Fibroblast of lung (primary cell): ENCODE data around the gene ANKS1B. TPM values are rescaled to one million over a fixed set of nuclear protein-coding genes. Genes with fewer than 3 reads are reported as not detected.

Source experiments
- DNase-seq, 2 donors: peaks; one replicate each; pipeline versions ENCODE4 v3.0.0 to v3.0.0-alpha.2; 2010; ENCODE audit warnings: low read depth in 2 of 2
- H2AFZ ChIP-seq: 2 replicates; pipeline ENCODE4 v1.5.1; 2012; ENCODE audit warnings: low read length, control low read depth, inconsistent platforms
- H3K27ac ChIP-seq: 2 replicates; pipeline ENCODE4 v1.5.1; 2011; ENCODE audit warnings: low read length, control low read depth; ENCODE audit not compliant: insufficient read depth
- H3K27me3 ChIP-seq: 2 replicates; pipeline ENCODE4 v1.5.1; 2011; ENCODE audit warnings: mild to moderate bottlenecking, low read length; ENCODE audit not compliant: control insufficient read depth, insufficient read depth
- H3K36me3 ChIP-seq: 2 replicates; pipeline ENCODE4 v1.5.1; 2011; ENCODE audit warnings: low read length; ENCODE audit not compliant: control insufficient read depth, insufficient read depth
- H3K4me1 ChIP-seq: 2 replicates; pipeline ENCODE4 v1.5.1; 2011; ENCODE audit warnings: low read length; ENCODE audit not compliant: control insufficient read depth, insufficient read depth; ENCODE audit errors: extremely low read depth
- H3K4me2 ChIP-seq: 2 replicates; pipeline ENCODE4 v1.5.1; 2011; ENCODE audit warnings: low read length, control low read depth; ENCODE audit not compliant: insufficient read depth; ENCODE audit errors: extremely low read depth
- H3K4me3 ChIP-seq, 4 experiments: fragments of 200-600 bp in 1 of 4; sonication (generic) in 1 of 4; replicated peaks in 1 of 4; 2 replicates each; pipeline ENCODE4 v1.5.1; 2011 to 2016; ENCODE audit warnings: low read length in 4 of 4, low read depth in 3 of 4, mild to moderate bottlenecking in 3 of 4, control low read depth in 2 of 4, inconsistent platforms in 1 of 4, mixed read lengths in 1 of 4; ENCODE audit not compliant: insufficient read depth in 1 of 4; ENCODE audit errors: control extremely low read depth in 1 of 4
- H3K79me2 ChIP-seq: 2 replicates; pipeline ENCODE4 v1.5.1; 2012; ENCODE audit warnings: mild to moderate bottlenecking, low read length, inconsistent platforms; ENCODE audit not compliant: control insufficient read depth, insufficient read depth
- H3K9ac ChIP-seq: 2 replicates; pipeline ENCODE4 v1.5.1; 2011; ENCODE audit warnings: mild to moderate bottlenecking, low read length, control low read depth; ENCODE audit not compliant: insufficient read depth
- H3K9me3 ChIP-seq: 2 replicates; pipeline ENCODE4 v1.5.1; 2012; ENCODE audit warnings: low read depth, low read length; ENCODE audit not compliant: control insufficient read depth, insufficient read depth
- H4K20me1 ChIP-seq: 2 replicates; pipeline ENCODE4 v1.5.1; 2011; ENCODE audit warnings: low read length; ENCODE audit not compliant: control insufficient read depth, insufficient read depth; ENCODE audit errors: extremely low read depth
- CTCF ChIP-seq, 2 donors: IDR thresholded peaks in 1 of 2; conservative IDR thresholded peaks in 1 of 2; 1 replicate in 1 of 2; 2 replicates in 1 of 2; pipeline ENCODE4 v1.5.1; 2011 to 2012; ENCODE audit warnings: low read length in 2 of 2, control low read depth in 1 of 2, inconsistent platforms in 1 of 2, low read depth in 1 of 2, mild to moderate bottlenecking in 1 of 2
- EZH2 ChIP-seq: IDR thresholded peaks from 2 replicates; pipeline ENCODE4 v1.5.1; 2012; ENCODE audit warnings: low read length, control low read depth, mild to moderate bottlenecking; ENCODE audit errors: missing control alignments
- polyA plus RNA-seq, 2 donors: library from polyadenylated mRNA; depleted of rRNA in 1 of 2; stranded (reverse) in 1 of 2; unstranded in 1 of 2; fragments of >200 nt; gene quantifications; 2 replicates each; pipeline ENCODE4 v1.2.1, GENCODE V29; 2011 to 2012; ENCODE audit warnings: missing spikeins in 1 of 2
- total RNA-seq: library from RNA; depleted of rRNA; stranded (reverse); fragments of >200 nt; gene quantifications from 2 replicates; pipeline ENCODE4 v1.2.1, GENCODE V29; 2014

The ANKS1B gene
- total and polyA plus RNA-seq, 2 donors (not counting 1 experiment from before 2014, with no cell fraction given): 0.11 to 0.83 TPM

- H4K20me1 ChIP-seq: no peaks in the 10 kb centered on the region
- no peak for TF ChIP-seq CTCF (conservative IDR thresholded peaks at IDR 0.05 in 1 of 2, IDR thresholded peaks at IDR 0.05 in 1 of 2; ENCODE audit: low read depth in 1 of 2, low read length in 2 of 2)
- TF ChIP-seq EZH2: no peak
- no peak overlapping the region for H3K27ac ChIP-seq
- DNase-seq: no peak
- no peaks in the 10 kb centered on the region for H3K4me1 ChIP-seq
- H2AFZ ChIP-seq: no peak overlapping the region
- no peak overlapping the region for H3K9ac ChIP-seq
- H3K27me3 ChIP-seq: no peaks in the 10 kb centered on the region
- H3K36me3 ChIP-seq: no peaks in the 10 kb centered on the region
- no peaks in the 10 kb centered on the region for H3K79me2 ChIP-seq
- H3K9me3 ChIP-seq: no peaks in the 10 kb centered on the region
- no peak overlapping the region for H3K4me2 ChIP-seq
- no peak overlapping the region for H3K4me3 ChIP-seq
These were observed 846.3 kb downstream of the ANKS1B start for GRCh38 chr12:99138393-99138792.

- Histone ChIP-seq H3K4me2 (no peak overlapping the region), H3K79me2 (no peaks in the 10 kb centered on the region), H4K20me1 (no peaks in the 10 kb centered on the region), H3K27me3 (no peaks in the 10 kb centered on the region), H3K27ac (no peak overlapping the region), H3K9me3 (no peaks in the 10 kb centered on the region), H3K9ac (no peak overlapping the region), H2AFZ (no peak overlapping the region), H3K4me3 (no peak overlapping the region), H3K4me1 (no peaks in the 10 kb centered on the region), H3K36me3 (no peaks in the 10 kb centered on the region)
- DNase-seq: no peak
- no peak for TF ChIP-seq CTCF (conservative IDR thresholded peaks at IDR 0.05 in 1 of 2, IDR thresholded peaks at IDR 0.05 in 1 of 2; ENCODE audit: low read depth in 1 of 2, low read length in 2 of 2)
- TF ChIP-seq EZH2: no peak
These were observed 847.4 kb downstream of the ANKS1B start for GRCh38 chr12:99137124-99137855.

DNA sequence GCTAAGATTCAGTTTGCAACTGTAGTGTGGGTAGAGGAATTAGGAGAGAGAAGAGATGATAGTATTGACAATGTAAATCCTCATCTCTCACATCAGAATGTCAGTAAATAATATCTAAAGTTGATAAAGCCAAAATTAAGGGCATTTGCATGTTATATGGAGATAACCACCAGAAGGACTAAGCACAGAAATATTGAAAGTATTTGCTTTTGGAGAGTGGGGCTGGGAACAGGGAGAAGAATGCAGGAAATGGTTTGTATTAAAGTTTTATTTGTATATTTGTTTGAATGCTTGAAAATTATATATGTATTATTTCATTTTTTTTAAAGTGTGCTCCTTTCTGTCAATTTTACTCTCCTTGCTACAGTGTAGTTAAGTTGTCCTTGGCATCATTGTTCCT lies 848.2 kb downstream of the ANKS1B start:
- no peak overlapping the region for H3K9ac ChIP-seq
- H3K79me2 ChIP-seq: no peaks in the 10 kb centered on the region
- no peak overlapping the region for H3K4me2 ChIP-seq
- DNase-seq: peak in 1 of 2 donors; percentile 33
- H3K9me3 ChIP-seq: no peaks in the 10 kb centered on the region
- H4K20me1 ChIP-seq: no peaks in the 10 kb centered on the region
- H3K27ac ChIP-seq: no peak overlapping the region
- H3K4me1 ChIP-seq: no peaks in the 10 kb centered on the region
- no peak overlapping the region for H2AFZ ChIP-seq
- H3K27me3 ChIP-seq: no peaks in the 10 kb centered on the region
- H3K4me3 ChIP-seq: no peak overlapping the region
- H3K36me3 ChIP-seq: no peaks in the 10 kb centered on the region
- no peak for TF ChIP-seq CTCF (conservative IDR thresholded peaks at IDR 0.05 in 1 of 2, IDR thresholded peaks at IDR 0.05 in 1 of 2; ENCODE audit: low read depth in 1 of 2, low read length in 2 of 2)
- no peak for TF ChIP-seq EZH2
